Progenitor cell of endocrine pancreas (in vitro differentiated cells): ENCODE measurements around the gene SAFB. TPM values are rescaled to one million over a fixed set of nuclear protein-coding genes. Genes with fewer than 3 reads are reported as not detected.

ENCODE experiments used
- DNase-seq: peaks from one replicate; pipeline ENCODE4 v3.0.0; 2021; ENCODE audit warnings: low spot score; ENCODE audit not compliant: unreplicated experiment
- H3K27ac Mint-ChIP-seq: 2 replicates; pipeline ENCODE4 v1.8.0; 2021; ENCODE audit warnings: mild to moderate bottlenecking, moderate library complexity, mixed read lengths
- H3K27me3 Mint-ChIP-seq: 2 replicates; pipeline ENCODE4 v1.8.0; 2021; ENCODE audit warnings: mixed read lengths
- H3K36me3 Mint-ChIP-seq: 2 replicates; pipeline ENCODE4 v1.8.0; 2022; ENCODE audit warnings: mixed read lengths; ENCODE audit not compliant: insufficient read depth
- H3K4me1 Mint-ChIP-seq: 2 replicates; pipeline ENCODE4 v1.8.0; 2021; ENCODE audit warnings: low read depth, mixed read lengths
- H3K4me3 Mint-ChIP-seq: 2 replicates; pipeline ENCODE4 v1.8.0; 2021; ENCODE audit warnings: low read depth, mild to moderate bottlenecking, moderate library complexity, mixed read lengths
- H3K9me3 Mint-ChIP-seq: 2 replicates; pipeline ENCODE4 v1.8.0; 2021; ENCODE audit warnings: low read depth, mixed read lengths
- total RNA-seq: library from RNA; stranded (reverse); gene quantifications from 2 replicates; pipeline ENCODE4 v1.2.1, GENCODE V29; 2021
- TF ChIP-seq, protein P1 (sequence below): fragments of 200-600 bp; sonication (generic); IDR thresholded peaks from one replicate; pipeline ENCODE4 v1.5.0; 2021; ENCODE audit warnings: antibody characterized with exemption, mild to moderate bottlenecking; ENCODE audit not compliant: unreplicated experiment

The SAFB gene
- total RNA-seq, 1 donor from 2014 or later: 169 TPM

DNA sequence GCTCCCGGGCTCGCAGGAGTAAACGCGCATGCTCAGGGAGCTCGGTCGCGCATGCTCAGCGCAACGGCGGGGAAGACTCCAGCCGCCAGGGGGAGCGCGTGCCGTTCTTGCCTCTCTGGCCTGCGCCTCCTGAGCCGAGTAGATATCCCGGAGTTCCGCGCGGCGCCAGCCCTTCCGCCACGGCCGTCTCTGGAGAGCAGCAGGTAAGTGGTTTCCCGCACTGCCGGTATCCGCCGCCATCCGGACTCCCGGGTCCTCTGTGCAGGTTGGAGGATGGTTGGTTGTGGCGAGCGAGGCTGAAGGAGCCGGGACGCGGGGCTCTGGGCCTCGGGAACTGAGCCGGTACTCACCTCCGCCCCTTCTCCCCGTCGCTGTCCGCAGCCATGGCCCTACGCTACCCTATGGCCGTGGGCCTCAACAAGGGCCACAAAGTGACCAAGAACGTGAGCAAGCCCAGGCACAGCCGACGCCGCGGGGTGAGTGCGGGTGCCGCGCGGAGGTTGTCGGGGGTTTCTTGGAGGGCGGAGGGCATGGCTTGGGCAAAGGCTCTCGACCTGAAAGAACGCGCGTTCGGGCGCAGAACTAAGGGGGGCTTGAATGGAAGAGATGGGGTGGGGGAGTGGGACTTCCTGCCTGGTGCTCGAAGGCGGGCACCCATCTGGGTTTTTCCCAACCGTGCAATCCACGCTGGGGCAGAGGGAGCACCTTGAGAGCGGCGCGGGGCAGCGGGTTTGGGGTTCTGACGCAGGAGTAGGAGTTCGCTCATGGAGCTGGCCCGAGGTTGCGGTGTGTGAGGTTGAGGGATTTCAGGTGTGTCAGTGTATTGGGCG is 67.5 kb downstream of the SAFB start, which contains the start of gene RPL36:
TSS of gene RPL36 (plus strand) at position 171 of the 830 bp plus-strand sequence. CDS start at position 384, 213 bp downstream.
- Mint-ChIP-seq H3K4me1 (peaks cover 9% of the 10 kb centered on the region), H3K36me3 (peaks cover 5% of the 10 kb centered on the region), H3K27me3 (no peaks in the 10 kb centered on the region)

DNA sequence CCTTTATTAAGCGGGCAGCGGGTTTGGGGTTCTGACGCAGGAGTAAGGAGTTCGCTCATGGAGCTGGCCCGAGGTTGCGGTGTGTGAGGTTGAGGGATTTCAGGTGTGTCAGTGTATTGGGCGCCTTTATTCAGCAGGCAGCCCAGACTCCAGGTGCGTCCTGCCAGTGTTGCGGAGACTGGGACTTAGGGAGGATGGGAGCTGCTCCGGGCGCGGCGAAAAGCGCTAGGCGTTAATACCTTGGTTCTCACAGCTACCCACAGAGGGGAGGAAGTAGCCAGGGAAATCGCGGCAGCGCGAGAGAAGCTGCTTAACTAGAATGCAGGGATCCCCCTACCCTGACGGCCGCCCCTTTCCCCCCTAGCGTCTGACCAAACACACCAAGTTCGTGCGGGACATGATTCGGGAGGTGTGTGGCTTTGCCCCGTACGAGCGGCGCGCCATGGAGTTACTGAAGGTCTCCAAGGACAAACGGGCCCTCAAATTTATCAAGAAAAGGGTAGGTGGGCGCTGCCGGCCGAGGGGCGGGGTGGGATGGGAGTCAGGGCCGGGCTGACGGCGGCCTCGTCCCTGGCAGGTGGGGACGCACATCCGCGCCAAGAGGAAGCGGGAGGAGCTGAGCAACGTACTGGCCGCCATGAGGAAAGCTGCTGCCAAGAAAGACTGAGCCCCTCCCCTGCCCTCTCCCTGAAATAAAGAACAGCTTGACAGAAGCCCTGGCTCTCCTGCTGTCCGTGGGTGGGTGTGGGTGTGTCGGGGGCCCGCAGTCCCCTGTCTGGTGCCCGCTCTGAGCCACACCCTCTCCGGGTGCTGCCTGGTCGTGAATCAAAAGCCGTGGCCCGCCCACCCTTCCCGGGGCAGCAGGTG is 68.3 kb downstream of the SAFB start:
- no peaks in the 10 kb centered on the region for H3K27me3 Mint-ChIP-seq
- peaks cover 9% of the 10 kb centered on the region for H3K4me1 Mint-ChIP-seq
- no peak for DNase-seq
- H3K9me3 Mint-ChIP-seq: no peaks in the 10 kb centered on the region
- peak overlapping the region; percentile 99 for H3K4me3 Mint-ChIP-seq
- peak overlapping the region; percentile 99 for H3K27ac Mint-ChIP-seq
- H3K36me3 Mint-ChIP-seq: peaks cover 5% of the 10 kb centered on the region
- TF ChIP-seq, protein P1, sequence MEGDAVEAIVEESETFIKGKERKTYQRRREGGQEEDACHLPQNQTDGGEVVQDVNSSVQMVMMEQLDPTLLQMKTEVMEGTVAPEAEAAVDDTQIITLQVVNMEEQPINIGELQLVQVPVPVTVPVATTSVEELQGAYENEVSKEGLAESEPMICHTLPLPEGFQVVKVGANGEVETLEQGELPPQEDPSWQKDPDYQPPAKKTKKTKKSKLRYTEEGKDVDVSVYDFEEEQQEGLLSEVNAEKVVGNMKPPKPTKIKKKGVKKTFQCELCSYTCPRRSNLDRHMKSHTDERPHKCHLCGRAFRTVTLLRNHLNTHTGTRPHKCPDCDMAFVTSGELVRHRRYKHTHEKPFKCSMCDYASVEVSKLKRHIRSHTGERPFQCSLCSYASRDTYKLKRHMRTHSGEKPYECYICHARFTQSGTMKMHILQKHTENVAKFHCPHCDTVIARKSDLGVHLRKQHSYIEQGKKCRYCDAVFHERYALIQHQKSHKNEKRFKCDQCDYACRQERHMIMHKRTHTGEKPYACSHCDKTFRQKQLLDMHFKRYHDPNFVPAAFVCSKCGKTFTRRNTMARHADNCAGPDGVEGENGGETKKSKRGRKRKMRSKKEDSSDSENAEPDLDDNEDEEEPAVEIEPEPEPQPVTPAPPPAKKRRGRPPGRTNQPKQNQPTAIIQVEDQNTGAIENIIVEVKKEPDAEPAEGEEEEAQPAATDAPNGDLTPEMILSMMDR: no peak

More for the DNA sequence above, 67.5 kb downstream of the SAFB start, which contains the start of gene RPL36:
- peak; percentile 99 for DNase-seq
- TF ChIP-seq, protein P1: peak; percentile 99
- no peaks in the 10 kb centered on the region for H3K9me3 Mint-ChIP-seq
- H3K27ac Mint-ChIP-seq: peak within 1 kb of the TSS; percentile 99
- H3K4me3 Mint-ChIP-seq: peak within 1 kb of the TSS; percentile 99

DNA sequence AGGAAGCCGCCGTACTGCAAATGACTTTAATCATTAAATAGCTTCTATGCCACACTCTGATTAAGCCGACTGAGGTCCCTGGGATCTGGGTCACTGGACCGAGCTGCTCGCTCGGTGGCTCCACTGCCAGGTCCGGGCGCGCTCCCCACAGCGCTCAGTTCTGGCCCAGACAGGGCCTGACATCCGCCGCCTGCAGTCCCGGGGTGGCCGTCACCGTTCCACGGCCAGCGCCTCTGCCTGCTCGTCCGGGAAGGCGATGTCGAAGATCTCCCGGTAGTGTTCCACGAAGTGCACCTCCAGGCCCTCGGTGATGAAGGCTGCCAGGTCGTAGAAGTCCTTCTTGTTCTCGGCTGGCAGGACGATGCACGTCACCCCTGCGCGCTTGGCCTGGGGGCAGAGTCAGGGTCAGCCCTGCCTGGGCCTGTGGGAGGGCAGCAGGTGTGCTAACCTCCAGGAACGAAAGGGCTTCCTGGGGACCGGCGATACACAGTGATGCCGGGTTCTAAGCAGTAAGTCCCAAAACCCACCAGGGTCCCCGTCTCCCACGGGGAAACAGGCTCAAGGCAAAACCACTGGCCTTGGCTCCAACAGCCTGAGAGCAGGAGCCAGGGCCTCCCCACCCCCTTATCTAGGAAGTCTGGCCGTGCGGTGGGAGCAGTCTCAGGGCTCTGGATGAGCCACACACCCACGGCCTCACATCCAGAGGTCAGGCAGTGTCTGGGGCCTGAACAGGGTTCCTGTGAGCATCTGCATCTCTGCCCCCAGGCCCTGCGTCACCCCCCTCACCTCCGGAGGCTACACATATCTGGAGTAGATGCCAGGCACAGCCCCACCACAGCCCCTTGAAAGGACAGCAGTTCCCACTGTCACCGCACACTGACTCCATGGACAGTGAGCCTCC is 69.2 kb downstream of the SAFB start:
- TF ChIP-seq, protein P1: no peak
- Mint-ChIP-seq H3K4me3 (peak overlapping the region; percentile 99), H3K4me1 (peaks cover 9% of the 10 kb centered on the region), H3K27ac (peak overlapping the region; percentile 90), H3K9me3 (no peaks in the 10 kb centered on the region), H3K36me3 (peaks cover 5% of the 10 kb centered on the region), H3K27me3 (no peaks in the 10 kb centered on the region)
- no peak for DNase-seq

DNA sequence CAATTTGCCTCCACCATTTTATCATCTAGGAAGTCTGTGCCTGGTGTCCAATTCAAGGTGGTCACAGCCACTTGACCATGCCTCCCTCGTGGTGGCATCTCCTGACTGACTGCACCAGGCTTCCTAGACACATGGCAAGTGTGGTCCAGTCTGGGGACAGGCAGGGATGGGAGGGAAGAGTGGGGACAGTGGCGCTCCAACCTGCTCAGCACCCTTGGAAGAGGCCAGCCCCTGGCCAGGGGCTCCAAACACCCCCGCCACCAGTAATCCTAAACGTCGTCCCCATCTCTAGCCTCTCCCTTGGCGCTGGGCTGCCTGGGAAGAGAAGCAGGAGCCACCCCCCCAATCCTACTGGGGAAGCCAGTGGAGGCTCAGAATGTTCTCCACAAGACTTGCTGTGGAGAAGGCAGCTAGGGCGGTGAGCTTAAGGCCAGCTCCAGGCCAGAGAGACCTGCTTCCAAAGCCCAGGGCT is 69.9 kb downstream of the SAFB start:
- Mint-ChIP-seq H3K27me3 (no peaks in the 10 kb centered on the region), H3K4me3 (peak overlapping the region; percentile 99), H3K27ac (peak overlapping the region; percentile 90), H3K36me3 (peaks cover 5% of the 10 kb centered on the region), H3K9me3 (no peaks in the 10 kb centered on the region), H3K4me1 (peaks cover 9% of the 10 kb centered on the region)
- TF ChIP-seq, protein P1: no peak
- DNase-seq: no peak
